ENCODE measurements around the gene PARP12.

PARP12 gene

DNA sequence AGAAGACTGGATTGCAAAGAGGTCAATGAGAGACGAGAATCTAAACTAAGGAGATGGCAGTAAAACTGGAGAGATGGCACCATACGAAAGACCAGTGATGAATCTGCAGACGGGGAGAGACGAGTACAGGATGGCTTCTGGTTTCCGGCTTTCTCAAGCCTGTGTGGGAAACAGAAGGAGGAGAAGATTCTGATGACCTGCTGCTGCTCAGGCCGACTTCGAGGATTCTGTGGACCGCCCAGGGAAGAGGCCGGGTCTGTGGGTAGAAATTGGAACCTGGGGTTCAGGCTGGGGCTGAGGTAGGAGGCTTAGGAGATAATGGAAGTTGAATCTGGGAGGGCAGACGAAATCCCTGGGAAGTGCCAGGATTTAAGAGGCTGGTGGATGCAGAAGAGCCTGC lies 48.6 kb downstream of the PARP12 start:
- DNase-seq (ENCODE audit: low spot score): no peak

DNA sequence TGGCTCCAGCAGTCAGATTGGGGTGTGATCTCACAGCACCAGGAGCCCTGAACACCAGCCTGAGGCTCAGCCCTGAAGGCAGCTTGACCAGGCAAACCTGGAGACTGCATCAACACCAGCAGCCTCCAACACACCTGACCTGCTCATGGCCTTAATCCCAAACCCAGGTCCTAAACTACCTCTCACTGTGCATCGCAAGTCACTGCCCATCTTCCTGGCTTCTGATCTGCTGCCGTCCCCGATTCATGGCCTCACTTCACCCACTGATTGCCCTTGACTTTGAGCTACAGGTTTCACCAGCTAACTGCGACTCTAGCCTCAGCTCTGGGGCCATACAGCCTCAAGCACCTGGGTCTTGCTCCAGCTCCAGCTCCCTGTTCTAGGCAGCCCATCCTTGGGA lies 49.1 kb downstream of the PARP12 start:
- no peak for DNase-seq (ENCODE audit: low spot score)

DNA sequence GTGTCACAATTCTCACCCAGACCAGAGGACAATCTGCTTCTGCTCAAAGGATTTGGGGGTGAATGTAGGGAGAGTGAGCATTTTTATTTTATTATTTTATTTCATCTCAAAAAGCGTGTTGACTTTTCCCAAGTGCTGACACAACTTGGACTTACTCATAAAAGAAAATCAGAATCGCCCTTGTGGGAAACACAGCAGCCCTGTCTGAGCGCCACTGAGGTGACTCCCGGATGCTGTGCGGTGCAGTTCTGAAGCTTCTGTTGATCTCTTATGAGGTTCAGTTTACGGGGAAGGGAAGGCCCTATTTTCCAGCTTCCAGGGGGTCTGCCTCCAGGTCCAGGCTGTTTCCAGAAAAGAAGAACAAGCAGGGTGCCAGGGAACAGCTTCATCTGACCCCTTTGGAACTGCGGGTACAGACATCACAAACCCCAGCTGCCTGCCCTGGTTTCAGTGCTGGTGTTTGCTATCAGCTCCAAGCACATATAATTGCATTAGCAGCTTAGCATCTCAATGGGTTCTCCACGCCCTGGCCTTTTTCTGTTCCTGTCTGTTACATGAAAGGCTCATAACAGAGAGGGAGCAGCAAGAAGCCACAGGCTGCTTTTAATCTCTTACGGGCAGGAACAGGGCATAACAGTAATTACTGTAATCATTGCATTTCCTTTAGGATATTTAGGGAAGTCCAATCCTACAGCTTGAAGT lies 52.4 kb downstream of the PARP12 start:
- DNase-seq (ENCODE audit: low spot score): no peak

DNA sequence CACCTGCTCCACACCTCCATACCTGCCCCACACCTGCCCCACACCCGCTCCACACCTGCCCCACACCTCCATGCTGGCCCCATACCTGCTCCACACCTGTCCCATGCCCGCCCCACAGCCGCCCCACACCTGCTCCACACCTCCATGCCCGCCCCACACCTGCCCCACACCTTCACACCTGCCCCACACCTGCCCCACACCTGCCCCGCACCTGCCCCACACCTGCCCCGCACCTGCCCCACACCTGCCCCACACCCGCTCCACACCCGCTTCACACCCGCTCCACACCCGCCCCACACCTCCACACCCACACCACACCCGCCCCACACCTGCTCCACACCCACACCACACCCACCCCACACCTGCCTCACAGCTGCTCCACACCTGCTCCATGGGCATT lies 53.0 kb downstream of the PARP12 start:
- DNase-seq (ENCODE audit: low spot score): no peak

DNA sequence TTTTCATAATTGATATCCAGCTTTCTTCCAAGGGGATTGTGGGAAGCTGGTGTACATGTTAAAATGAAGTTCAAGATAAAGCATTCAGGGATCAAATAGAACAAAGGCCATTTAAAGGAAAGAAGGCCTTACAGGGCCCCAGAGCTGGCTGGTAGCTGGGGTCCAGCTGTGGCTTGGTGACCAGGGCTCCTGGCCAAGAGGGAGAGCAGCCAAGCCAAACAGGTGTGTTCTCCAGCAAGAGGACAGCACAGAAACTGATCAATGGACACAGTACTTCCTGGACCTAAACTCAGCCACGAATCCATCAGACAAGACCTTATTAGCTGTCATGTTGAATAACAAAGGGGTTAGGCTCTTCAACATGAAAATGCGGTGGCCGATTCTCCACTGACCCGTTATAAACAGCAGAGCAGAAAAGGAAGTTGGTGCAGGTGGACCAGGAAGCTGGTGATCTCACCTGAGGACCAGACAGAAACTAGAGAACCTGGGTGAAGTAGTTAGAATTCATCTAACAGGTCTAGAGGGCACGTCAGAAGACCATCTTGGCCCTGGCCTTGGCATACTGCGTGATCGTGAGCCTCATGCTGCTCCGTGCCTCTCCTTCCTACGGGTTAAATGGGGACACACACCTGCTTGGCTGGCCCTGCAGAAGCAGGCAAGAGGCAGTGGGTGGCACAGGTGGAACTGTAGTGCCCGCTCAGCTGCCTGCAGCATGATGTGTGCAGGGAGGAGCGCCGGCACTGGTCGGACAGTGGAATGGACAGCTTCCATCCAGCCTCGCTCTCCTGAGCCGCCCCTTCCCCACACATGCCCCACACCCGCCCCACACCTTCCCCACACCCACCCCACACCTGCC lies 53.8 kb downstream of the PARP12 start:
- DNase-seq (ENCODE audit: low spot score): no peak

DNA sequence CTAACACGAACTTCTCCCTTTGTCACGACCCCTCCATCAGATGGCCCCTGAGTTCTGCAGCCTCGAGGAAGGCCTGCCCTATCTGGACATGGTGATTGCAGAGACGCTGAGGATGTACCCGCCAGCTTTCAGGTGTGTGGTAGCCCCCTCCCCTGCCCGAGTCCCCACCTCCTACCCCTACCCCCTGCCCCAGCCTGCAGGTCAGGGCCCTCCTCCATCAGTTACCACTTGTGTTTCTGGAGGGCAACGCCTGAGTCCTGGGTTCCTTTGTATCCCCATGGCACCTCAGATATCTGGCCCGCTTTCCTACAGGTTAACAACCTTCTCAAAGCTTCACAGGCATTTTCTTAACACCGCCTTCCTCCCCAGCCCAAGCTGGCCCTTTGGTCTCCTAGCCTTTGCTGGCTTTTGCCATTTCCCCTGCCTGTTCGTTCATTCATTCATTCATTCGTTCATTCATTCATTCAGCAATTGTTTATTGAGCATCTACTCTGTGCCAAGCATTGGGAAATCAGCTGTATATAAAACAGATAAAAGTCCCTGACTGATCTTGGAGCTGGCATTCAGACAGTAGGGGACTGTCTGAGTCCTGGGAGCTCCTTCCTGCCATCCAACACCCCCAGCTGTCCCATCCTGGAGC lies 55.6 kb downstream of the PARP12 start:
- no peak for DNase-seq (ENCODE audit: low spot score)

DNA sequence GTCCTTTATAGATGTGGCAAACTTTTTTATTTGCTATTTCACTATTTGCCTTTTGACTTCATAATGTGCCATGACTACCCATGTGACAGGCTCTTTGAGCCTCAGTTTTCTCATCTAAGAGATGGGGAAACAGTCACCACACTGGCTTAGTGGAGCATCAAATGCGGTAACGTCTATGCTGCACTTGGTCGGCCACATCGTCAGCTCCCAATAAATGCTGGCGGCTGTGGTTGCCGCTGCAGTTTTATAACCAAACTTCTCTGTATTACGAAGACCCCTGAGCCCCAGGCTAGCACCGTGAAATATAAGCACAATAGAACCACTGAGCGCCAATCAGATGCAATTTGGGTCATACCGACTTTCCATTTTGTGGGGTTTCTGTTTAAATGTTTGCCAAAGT lies 56.2 kb downstream of the PARP12 start:
- DNase-seq (ENCODE audit: low spot score): no peak

DNA sequence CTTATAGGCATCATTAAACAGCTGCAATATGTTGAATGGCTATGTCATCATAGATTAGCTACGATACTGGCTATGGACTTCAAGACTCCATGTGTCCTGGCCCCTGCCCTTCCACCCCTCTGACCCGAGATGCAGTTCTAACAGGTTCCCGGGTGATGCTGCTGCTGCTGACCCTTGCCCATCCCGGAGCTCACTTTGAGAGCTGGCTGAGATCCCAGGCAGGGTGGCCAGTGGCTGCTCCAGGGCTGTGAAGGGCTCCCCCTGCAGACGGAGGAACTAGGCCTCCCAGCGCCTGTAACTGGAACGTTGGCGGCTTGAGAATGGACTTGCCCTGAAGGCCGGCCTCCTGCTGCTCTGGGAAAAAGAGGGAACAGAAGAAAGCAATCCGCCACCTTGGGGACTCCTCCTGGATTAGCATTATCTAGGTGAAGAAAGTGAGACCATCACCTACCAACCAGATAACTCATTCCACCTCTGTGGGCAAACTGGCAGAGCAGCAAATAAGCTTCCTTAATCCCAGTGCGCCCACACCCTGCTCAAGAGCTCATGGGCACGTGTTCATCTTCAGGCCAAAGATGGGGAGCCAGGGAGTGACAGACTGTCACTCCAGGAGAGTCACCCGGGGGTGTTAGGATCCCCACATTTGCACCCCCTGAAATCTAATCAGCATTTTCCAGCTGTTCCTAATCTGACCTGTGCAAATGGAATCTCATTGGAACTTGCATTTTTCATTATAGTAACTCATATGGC lies 56.8 kb downstream of the PARP12 start:
- peak; percentile 96 for DNase-seq (ENCODE audit: low spot score)

DNA sequence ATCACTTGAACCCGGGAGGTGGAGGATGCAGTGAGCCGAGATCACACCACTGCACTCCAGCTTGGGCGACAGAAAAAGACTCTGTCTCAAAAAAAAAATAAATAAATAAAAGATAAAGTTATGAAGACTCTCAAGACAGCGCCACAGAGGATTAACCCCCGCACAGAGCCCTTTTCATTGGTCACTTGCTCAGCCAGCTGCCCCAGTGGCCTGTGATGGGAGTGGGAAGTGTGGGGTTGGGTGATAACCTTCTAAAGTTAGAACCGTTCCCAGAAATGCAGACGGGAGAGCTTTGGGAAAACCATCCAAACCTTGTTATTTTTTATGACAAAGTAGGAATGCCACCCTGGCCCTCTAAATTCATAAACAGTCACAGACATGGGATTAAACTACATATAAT lies 57.4 kb downstream of the PARP12 start:
- no peak for DNase-seq (ENCODE audit: low spot score)

DNA sequence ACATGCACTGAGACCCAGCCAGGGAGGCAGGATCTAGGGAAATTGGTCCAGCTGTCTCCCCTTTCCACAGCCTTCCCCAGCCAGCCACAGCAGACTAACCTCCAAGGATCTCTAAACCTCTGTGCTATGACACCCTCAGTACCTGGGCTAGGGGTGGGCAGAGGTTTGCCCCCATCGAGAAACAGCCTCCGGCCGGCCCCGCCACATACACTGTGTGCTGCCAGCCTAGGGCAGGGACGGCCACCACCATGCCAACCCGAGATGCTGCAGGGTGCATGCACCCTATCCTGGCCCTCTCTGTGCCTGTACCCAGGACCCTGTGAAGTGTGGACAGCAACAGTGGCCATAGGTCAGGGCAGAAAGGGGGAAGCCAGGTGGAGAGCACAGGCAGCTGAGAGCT lies 58.1 kb downstream of the PARP12 start:
- DNase-seq (ENCODE audit: low spot score): no peak

DNA sequence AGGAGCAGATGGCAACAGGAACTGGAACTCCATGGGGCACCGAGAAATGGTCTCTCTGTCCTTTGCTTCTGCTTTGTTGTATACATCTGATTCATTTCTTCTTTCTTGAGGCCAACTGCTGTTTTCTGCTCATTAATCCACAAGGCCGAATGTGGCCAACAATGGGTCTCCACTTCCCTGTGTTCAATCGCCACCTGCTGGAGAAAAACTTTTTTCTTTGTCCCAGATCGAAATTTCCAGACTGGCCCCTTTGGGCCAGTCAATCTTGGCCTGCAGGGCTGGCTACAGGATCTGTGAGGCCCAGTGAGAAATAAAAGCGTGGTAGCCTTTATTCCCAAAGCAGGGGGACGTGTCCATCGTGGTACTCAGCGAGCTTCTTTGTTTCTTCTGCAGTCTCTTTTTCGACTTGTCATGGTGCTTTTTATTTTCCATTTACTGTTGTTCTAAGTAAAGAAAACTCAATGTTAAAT lies 58.8 kb downstream of the PARP12 start:
- peak; percentile 61 for DNase-seq (ENCODE audit: low spot score)

DNA sequence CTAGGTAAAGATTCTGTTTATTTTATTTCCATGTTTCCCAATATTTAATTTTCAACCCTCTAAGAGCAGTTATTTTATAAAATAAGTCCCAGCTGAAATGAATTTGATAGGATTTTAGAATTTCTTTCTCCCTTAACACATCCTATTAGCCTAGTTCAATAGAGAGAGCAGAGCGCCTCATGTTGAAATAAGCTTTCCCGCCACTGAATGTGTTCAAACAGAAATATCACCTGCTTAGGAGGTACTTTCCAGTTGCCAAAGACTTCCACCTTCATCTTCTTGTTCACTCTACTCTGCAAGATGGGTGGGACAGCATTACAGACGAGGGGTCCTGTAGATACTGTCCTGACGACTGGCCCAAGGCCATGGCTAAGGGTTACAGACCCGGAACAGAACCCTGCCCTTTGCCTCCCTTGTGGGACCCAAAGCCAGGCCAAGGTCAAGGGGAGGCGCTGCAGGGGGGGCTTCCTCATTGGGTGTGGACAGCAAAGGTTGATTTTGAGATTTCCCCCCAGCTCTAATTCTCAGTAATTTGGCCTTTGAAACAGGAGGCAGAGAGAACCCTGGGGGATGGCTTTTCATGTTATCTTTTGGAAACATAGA lies 62.0 kb downstream of the PARP12 start:
- DNase-seq (ENCODE audit: low spot score): no peak

DNA sequence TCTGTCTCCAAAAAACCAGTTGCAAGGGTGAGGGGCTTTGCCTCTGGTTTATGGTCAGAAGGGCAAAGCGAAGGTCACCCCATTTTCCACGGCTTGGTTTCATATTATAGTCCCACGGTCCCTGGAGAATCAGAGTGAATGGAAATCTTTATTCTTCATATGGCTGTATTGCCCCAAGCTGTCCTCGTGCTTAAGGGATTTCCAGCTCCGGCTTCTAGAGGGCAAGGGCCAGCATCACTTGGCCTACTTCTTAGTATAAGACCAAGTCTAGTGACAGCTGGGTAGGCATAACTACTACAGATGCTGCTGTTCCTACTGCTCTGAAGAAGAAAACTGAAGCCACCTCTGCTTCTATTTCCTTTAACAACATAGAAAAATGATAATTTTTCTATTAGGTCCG lies 63.2 kb downstream of the PARP12 start:
- no peak for DNase-seq (ENCODE audit: low spot score)

DNA sequence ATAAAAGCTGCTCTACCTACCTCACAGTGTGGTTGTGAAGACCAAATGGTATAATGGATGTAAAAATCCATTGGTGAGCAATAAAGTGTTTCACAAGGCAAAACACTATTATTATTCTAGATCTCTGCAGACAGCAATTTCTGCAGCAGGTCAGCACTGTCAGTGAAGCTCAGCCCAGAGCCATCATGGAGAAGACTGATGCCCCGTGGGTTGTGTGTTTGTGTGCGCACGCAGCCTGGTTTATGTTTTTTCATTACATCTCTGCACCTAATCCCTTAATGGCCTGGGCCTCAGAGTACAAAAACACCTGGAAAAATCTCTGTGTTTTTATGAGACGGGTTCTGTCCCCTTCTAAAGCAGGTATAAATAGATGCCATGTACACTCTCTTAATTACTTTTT lies 64.2 kb downstream of the PARP12 start:
- no peak for DNase-seq (ENCODE audit: low spot score)

DNA sequence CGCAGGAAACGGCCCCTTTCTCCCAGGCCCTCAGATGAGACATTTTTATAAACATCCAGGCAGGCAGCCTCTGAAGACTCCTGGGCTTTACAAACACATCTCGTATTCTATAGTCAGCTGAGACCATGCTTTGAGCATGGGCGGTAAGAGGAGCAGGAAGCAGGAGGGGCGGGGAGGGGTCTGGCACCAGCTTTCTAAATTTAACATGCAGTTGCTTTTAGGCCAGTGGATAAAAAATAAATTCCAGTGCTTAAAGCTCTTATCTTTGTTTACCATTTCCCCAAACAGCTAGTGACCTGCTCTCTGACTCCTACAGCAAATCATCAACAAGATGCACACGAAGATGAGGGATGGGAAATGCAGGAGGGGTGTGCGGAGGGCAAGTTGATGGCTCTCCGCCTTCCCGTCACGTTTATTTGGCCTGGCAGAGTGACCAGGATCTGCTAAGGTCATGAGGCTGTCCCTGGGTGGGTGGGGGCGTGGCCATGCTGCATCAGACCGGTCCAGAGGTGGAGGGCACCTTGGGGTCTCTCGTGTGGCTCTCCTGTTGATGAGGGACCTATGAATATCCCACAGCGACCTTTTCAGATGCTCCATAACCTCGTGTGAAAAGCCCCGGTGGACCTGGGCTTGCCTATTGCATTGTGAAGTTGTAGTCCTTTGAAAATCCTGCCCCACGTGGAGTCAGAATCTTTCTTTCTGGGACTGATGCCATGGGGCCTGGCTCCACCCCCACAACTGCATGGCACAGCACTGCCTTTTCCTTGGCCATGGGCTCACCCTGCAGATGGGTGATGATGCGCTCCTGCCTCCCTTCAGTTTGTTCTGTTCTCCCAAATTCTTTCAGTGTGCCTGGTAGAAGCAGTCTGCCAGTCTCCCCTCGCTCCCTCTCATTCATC lies 67.5 kb downstream of the PARP12 start:
- DNase-seq (ENCODE audit: low spot score): no peak

DNA sequence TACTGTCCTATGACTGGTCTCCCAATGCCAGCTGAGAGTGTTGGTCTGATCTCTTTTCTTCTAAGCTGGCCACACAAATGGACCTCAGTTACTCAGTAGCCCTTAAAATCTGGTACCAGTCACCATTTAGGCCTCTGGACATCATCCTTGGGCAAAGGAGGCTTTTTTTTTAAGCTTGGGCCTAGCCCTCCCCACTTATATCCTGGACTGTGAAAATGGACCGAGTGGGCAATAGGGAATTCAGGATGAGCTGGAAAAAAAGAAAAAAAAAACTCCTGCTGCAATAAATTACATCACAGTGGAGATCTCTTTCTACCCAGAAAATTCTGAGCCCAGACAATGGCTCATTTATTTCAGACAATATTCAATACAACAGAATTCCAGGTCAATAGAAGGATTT lies 68.4 kb downstream of the PARP12 start:
- no peak for DNase-seq (ENCODE audit: low spot score)

DNA sequence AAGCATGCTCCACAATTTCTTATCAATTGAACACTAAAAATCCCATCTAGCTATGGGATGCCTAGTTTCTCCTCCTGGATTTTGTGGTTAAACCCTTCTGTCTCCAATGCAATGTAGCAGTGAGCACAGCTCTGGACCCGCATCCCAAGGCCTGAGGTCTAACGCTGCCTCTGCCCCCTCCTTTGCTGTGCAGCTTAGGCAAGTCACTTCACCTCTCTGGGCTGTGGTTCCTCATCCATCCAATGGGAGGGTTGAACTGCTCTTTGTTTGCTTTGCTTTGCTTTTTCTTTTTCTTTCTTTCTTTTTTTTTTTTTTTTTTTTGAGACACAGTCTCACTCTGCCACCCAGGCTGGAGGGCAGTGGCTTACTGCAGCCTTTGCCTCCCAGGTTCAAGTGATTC lies 69.2 kb downstream of the PARP12 start:
- DNase-seq (ENCODE audit: low spot score): no peak

DNA sequence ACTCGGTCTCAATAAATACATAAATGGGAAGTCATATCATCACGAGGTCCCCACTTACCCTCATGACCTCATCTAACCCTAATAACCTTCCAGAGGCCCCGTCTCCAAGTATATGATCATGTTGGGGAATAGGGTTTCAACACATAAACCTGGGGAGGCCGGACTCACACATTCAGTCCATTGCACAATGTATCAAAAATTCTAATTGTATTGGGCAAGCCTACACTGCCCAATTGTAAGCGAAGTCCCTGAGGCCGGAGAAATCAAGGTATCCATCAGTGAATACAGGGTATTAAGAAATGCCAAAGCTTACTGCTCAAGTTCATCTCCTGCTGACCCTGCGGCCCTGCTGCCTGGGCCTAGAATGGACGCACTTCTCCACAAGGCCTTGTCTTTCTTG lies 69.6 kb downstream of the PARP12 start:
- DNase-seq (ENCODE audit: low spot score): no peak

DNA sequence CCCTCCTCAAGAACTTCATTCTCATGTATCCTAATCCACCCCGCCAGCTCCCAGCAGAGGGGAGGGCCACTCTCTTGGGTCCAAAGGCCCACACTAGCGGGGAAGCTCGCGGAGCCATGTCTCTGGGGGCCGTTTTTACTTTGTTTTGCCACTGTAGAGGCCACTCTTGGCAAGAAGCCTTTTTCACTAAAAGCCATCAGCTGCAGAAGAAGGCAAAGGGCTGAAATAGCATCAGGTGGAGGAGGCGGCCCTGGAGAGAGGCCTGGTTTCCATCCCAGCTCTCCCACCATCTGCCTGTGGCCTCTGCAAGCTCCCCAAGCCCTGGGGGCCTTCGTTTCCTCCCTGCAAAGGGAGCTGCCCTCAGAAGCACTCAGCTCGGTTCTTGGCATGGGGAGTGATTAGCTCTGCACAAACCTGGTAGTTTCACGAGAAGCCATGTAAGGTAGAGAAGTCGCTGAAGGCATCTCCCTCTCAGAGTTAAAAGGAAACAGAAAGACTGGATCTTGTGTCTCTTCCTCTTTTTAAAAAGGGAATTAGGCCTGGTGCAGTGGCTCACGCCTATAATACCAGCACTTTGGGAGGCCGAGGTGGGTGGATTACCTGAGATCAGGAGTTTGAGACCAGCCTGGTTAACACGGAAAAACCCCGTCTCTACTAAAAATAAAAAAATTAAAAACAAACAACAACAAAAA lies 70.3 kb downstream of the PARP12 start:
- no peak for DNase-seq (ENCODE audit: low spot score)

DNA sequence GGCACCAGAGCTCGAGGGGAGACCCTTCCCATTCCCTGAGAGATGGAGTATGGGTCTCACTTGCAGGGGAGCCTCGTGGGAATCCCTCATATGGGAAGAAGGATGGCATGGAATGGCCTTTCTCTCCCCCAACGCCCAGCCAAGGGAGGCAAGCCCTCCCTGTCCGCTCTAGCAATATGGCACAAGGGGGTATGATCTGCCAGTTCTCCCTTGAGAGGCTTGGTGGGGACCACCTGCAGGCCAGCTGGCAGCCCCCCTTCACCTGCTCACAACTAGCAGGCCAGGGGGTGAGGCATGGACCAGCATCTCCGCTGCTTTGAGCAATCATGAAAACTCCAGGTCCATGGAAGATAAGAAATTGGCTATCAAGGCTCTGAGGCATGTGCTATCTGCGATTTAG lies 70.8 kb downstream of the PARP12 start:
- DNase-seq (ENCODE audit: low spot score): no peak

Measured in HuH-7.5 (cell line).